Activated CD8-positive, alpha-beta memory T cell treated with anti-CD3 and anti-CD28 coated beads for 1 hour (primary cell): ENCODE data around the gene SP8.

Source experiments
- DNase-seq, 2 donors: peaks; one replicate each; pipeline ENCODE4 v3.0.0-alpha.2; 2020; ENCODE audit warnings: low read depth in 1 of 2; ENCODE audit errors: extremely low read depth in 1 of 2

Gene SP8

DNA sequence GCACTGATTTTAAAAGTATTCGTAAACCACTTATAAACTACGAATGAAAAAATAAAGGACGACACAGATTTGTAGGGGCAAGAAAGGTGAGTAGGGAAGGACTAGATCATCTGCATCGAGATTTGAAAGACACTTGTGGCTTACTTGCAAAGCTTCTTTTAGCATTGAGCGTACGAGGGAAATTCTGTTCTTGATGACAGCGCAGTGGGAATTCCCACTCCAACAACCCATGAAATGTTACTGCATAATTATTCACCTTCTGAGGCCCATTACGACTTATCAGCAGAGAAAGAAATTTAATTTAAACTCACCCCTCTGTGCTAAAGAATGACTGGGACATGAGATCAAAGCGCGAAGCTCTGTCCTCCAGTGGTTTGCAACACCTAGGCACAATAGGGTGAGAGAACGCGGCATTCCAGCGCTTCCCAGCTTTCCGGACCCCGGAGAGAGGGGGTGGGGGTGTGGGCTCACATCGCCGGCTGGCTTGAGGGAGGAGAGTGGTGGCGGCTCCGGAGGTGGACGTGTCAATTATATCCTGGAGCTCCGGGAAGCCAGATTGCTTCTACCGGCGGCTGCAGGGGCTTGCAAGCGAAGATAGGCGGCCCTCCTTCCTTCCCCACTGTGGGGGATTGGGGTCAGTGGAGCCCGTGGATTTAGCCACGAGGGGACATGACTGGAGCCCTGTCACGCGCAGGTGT is 10.3 kb downstream of the SP8 start:
- DNase-seq = no peak

DNA sequence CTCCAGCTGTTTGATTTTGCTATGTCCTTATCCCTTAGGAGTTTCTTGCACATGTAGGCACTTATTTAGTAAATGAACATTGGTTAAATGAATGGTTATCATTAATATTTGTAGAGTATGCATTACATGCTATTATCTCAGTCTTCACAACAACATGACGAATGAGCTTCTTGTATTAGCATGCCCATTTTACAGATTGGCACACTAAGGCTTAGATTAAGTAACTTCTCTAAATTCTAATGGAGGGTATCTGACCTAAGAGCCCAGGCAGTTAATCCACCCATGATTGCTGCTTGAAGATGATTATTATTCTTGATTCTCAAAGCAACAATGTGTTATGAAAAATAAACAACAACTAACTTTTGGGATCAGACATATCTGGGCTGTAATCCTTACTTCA is 32.7 kb downstream of the SP8 start:
- DNase-seq = no peak

- DNase-seq = no peak
These were observed 36.8 kb downstream of the SP8 start for GRCh38 chr7:20749906-20750305.

- no peak for DNase-seq
These were observed 37.8 kb downstream of the SP8 start for GRCh38 chr7:20748853-20749252.

DNA sequence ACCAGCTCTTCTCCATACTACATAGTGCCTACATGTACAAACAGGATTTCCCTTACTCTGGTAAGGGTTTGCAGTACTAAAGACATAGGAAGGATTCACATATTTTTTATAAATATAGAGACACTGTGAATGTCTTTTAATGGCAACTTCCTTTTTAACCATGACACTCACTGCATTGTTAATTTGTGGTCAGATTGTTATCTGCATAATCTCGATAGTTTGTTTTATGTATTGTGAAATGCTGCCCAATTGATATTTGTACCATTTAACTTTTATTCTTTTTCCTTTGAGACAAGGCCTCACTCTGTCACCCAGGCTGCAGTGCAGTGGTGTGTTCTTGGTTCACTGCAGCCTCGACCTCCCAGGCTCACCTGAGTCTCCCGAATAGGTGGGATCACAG is 39.7 kb downstream of the SP8 start:
- no peak for DNase-seq

- DNase-seq = no peak
These were observed 41.0 kb downstream of the SP8 start for GRCh38 chr7:20745702-20746101.

GRCh38 chr7:20744954-20745446 is 41.7 kb downstream of the SP8 start:
- DNase-seq = no peak

GRCh38 chr7:20742913-20743312 is 43.8 kb downstream of the SP8 start:
- DNase-seq = no peak

DNA sequence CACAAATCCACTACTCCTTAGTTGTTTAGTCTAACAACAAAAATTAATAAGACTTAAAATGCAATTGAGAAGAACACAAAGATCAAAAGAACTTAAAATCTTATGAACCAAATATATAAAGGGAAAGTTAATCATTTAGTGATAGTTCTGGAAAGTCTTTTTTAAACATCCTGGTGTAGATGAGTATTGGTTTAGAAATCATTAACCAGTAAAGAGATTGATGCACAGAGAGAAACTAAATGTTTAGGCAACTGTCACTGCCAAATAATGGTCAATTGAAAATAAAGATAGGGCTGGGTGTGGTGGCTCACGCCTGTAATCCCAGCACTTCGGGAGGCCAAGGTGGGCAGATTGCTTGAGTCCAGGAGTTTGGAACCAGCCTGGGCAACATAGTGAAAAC is 44.9 kb downstream of the SP8 start:
- no peak for DNase-seq

GRCh38 chr7:20738518-20739481 is 47.9 kb downstream of the SP8 start:
- no peak for DNase-seq

GRCh38 chr7:20737840-20738448 is 48.7 kb downstream of the SP8 start:
- no peak for DNase-seq

DNA sequence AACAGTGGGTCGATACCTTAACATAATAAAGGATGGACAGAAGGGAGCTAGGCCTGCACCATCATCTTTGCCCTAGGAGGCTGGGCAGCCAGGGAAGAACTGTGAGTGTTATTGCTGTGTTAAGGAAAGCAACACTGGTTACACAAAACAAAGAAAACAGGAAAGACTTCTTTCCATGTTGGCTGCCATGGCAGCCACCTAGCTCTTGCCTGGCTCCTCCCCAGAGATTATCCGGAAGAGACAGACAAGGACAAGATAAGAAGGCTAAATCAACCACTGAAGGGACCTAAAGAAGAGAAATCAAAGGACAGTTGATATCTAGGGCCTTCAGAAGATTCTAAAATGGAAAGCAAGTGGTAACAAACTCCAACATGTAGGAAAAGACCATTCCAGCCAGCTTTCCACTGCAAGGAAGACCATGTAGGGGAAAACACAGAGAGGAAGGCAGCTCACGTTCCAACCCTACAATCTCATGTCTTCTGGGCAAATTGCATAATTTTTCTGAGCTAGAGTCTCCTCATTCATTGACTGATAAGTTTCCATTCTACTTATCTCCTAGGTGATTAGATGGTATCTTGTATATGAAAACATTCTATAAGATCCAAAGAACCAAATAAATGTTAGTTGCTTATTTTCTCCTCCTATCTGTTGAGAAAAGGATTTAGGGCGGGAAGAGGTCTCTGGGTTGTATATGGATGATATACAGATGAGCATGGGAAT is 51.2 kb downstream of the SP8 start:
- no peak for DNase-seq
